Ureter (tissue), 1 donor: ENCODE data around the gene PTPN1. TPM values are rescaled to one million over a fixed set of nuclear protein-coding genes. Genes with fewer than 3 reads are reported as not detected.

Source experiments
- DNase-seq: peaks from one replicate; pipeline ENCODE4 v3.0.0-alpha.2; 2020; ENCODE audit warnings: low spot score
- total RNA-seq: library from RNA; stranded (reverse); gene quantifications from one replicate; pipeline ENCODE4 v1.2.4, GENCODE V29; 2023
- donor health status: DM: yes; HTN: yes; CAD: no.

Gene PTPN1
- total RNA-seq, 1 donor from 2014 or later = 33.6 TPM

DNA sequence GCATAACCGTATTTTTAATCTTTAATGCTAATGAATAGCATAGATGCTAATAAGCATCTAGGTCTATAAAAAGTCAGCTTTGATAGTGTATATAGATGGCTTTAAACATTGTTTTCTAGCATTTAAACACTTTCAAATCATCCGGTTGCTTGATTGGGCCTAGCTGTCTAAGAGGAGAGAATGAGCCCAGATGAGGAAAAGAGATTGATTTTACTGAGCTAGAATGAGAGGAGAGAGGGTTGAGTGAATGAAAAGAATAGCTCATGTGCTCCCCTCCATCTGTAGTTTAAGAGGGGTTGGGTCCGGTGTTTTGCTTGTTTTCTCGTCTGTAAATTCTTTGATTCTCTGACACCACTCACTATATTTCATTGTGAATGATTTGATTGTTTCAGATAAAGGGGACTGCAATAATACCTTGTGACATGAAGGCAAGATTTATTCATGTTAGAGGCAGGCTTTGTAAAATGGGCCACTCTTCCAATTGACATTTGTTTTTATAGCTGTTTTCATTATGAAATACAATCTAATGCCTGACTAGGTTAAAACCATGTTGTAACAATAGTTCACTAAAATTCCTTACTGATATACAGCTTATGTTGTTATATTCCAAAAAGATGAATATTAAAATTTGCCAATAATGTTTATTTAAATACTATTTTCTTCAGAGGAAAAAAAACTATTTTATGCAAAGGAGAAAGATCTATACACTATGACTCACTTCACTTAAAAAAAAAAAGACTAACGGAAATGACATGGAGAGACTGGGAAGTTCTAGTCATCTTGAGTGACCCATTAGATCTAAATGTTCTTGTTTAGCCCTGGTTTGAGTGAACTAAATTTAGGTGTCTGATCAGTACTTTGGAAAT is 3.2 kb downstream of the PTPN1 start:
- no peak for DNase-seq

DNA sequence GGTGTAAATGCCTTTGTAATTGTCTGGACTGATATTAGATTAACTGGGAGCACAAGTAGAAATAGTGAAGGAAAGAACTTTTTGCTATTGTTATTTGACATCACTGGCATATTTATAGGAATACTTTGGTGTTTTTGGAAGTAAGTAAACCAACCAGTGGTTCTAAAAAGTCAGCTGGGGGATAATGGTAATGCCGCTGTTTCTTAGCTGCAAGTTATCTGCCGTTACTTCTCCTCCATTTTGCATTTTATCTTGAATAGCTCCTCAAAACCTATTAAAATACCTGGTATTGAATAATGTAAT is 3.8 kb downstream of the PTPN1 start:
- no peak for DNase-seq

DNA sequence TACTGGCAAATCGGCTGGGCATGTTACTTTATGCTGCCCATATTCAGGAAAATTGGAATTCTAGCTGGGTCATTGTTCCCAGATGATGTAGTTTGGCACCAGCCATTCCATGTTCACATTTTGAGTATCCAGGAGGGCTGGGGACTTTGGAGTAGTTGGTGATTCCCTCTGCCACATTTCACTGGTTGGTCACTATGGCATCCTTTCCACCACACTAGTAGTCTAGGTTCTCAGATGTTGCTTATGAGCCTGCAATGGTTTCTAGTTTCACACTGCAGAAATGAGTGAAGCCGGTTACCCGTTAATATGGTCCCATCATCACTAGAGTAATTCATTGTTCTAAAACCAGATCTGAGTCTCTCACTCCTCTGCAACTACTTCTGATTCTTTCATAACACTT is 4.6 kb downstream of the PTPN1 start:
- DNase-seq = no peak

DNA sequence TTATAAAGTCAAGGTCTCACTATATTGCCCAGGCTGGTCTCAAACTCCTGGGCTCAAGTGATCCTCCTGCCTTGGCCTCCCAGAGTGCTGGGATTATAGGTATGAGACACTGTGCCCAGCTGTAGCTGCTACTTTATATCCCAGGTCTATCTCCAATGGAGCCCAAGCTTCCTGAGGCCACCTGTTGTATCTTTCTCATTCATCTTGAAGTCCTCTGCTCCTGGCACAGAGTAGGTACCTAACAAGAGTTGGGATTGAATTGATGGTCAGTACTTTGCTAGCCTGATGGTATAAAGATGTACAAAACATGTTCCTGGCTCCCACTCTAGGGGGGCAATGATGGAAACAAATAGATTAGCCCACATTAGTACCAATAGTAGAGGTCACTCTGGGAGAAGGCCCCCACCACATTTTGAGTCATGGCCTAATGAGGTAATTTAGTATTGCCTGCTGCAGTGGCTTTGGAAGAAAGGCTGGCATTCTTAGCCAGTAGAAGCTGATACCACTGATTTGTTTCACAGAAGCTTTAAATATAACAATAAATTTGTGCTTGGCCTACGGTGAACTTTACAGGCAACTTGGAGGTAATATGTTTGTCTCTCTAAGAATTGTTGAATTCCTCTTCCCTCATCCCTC is 5.4 kb downstream of the PTPN1 start:
- no peak for DNase-seq

DNA sequence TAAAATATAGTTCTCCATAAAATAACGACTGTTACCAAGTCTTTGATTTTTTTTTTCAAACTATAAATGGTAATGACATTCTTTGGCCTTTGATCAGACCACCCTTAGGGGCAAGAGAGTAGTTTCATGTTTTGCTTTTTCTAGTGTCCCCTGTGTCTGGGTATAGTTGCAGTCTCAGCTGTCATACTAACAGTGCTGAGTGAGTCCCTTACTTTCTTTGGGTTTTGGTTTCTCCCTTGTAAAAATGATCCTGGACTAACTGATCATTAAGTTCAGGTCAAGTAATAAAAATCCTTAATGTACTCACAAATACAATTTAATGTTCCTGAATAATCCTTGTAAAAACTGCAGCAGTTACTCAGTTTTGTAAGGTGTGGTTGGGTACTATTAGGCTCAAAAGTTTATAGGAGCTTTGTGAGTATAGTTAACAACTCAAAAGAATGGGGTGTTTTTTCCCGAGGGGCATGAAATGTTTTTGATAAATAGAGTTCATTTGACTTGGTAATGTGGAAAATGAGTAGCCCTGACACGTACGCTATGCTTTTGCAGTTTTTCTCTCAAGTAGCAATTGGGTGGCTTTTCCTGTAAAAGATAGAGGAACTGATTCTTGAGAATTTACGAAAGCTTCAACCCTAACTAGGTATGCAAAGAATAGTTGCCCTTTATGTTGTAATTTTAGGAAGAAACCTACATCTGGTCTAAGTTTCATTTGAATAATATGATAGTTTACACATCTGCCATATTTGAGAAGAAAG is 6.2 kb downstream of the PTPN1 start:
- DNase-seq = no peak

DNA sequence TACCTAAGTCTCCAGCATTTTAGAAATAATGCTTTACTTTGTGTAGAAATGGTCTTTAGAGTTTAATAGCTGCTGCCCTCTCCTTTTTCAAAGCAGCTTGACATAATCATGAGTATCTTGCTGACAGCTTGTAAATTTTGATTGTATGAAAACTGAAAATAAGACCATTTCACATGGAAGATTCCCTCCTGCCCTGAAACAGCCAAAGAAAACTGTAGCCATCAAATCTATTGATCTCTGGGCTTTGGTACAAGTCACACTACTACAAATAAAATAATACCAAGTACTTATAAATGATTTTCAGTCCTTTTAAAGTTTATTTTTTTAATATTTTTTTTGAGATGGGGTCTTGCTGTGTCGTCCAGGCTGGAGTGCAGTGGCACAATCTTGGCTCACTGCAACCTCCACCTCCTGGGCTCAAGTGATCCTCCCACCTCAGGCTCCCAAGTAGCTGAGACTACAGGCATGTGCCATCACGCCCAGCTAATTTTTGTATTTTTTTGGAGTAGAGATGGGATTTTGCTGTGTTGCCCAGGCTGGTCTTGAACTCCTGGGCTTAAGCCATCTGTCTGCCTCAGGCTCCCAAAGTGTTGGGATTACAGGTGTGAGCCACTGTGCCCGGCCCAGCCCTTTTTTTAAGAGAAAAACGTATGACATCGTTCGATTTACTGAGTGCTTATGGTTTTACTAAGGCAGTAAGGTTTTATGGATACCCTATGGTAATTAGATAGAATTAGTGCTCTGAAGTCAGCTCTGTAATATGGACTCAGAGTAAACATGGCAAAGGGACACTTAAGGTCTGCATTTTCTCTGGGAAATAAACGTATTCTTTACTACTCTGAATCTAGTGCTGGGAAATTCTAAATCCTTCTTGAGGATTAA is 7.0 kb downstream of the PTPN1 start:
- no peak for DNase-seq

DNA sequence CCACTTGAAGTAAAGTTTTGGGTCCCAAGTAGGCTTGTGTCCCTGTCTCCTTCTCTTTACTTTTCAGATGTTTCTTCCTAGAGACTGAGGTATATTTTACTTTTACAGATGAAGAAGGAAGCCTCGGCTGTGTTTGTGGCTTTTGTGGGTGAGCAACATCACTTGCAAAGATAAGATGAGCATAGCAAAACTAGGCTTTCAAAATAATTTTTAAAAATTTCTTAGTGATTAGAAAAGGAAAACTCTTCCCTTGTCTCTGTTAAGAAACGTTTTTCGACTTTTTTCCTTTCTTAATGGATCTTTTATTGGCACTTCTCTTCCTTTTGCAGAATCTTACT is 7.6 kb downstream of the PTPN1 start:
- no peak for DNase-seq

DNA sequence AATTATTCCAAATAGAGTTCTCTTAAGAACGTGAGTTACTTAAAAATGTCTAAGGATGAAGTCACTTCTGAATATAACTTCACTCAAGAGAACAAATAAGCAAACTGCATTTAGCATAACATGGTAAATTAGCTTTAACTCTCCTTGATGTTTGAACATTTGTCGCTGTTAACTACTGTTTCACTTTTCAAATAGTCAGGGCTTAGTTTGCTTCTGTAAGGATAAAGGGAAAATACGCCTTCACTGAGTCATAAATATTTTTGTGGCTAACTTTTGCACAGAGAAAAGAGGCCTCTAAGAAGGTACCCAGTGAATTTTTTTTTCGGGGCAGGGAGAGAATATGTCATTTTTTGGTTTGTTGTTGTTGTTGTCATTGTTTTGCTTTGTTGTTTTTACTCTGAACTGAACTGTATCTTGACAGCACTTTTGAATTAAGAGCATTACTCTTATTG is 8.1 kb downstream of the PTPN1 start:
- DNase-seq = no peak

DNA sequence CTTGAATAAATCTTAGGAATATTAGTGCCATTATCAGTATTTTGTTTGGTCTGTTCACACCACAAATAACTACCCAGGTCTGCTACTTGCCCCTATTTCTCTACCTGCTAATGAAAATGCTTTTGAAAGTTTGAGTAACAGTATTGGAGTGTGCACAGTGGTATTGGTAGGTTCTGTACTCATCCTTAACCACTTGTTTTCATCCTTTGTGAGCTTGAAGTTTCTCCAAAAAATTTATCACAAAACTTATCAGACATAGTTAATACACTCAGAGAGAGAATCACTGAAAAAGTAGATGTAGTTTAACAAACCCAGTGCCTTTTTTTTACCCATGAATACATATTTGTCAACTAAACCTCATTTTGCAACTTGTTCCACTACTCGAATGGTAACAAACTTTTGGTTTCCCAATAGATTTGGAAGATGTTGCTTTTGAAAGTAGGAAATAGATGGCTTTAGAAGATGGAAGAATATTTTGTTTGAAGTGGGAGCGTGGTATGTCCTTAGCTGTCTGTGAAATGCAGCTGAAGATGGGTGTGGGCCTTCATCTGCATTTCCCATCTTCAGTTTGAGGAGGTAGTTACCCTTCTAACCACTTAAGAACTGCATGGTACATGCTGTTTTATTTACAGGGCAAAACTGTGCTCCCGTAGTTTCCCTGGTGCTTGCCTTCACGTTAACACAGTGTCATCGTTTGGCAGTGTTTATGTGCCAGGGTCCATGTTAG is 9.0 kb downstream of the PTPN1 start:
- DNase-seq = no peak

DNA sequence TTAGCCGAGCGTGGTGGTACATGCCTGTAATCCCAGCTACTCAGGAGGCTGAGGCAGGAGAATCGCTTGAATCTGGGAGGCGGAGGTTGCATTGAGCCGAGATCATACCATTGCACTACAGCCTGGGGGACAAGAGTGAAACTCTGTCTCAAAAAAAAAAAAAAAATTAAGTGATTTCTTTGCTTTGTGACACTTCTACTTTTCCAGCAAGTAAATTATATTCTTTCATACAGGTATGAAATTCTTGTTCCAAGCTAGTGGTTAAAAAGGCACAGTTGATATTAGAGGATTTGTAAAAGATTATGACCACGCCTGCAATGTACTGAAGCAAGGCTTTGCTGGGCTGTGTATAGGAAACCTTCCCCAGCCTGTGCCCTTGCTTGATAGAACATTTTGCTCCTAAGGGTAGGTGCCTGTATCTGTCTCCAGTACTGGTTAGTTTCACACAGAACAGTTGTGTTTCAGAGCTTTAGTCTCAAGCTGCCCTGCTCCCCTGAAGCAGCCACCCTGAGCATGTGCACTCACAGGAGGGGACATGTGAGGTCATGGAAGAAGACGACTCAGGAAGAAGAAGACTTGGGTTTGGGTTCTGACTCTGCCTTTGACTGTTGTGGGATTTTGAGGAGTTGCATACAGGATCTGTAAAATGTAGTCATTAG is 10.2 kb downstream of the PTPN1 start:
- no peak for DNase-seq

DNA sequence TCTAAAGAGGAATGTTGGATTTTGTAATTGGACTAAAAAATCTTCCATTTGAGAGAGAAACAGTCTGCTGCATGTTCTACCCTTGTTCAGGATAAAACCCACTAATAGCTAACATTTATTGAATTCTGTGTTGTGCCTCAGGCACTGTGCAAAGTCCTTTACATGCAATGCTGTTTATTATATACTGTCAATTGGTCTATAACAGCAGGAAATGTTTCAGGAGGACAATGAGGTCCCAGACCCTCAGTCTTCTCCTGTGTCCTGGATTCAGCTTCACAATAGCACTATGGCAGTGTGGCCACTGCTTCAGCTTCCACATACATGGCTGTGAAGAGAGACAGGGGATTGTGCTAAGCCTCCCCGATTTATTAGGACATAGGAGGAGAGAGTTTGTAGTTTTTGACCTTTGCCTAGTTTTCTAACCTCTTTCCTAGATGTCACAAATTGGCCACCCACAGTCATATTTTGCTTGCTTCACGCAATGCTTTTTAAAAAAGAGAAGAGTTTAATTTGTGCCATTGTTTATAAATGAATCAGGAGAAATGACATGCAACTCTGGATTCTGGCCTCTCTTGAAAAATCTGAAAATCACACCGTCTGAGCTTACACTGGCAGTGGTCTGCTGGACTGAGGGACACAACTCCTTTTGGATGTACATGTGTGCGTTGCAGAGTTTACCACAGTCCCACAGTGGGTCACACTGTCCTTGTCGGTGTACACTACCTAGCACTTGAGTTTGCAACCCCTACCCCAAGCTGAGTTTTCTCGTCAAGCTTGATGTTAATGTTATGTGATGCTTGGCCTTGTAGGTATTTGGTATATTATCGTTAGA is 11.3 kb downstream of the PTPN1 start:
- no peak for DNase-seq

DNA sequence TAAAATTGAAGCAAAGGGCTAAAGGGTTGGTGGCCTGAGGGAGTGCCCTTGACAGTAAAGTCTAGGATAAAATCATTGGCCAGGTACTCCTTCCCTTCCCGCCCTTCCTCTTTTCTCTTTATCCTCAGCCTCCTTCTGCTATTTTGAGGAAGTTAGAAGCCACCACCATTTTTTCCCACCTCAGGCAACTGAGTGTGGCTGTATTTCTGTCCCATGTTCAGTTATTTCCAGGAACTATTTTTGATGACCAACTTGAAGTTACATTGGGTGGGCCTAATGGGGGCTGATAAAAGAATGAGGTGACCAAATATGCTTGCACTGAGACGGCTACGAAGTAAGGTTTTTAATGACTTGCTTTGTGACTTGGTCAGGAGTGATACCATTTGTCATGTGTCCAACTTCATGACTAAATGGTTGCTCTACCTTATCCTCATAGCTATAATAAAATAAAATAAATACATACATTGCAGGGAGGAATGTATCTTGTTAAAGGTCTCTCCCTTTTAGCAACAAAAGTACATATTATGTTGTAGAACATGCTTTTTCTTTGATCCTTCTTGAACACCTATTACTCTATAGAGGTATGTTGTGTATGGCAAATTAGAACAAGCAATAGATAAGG is 12.0 kb downstream of the PTPN1 start:
- no peak for DNase-seq

DNA sequence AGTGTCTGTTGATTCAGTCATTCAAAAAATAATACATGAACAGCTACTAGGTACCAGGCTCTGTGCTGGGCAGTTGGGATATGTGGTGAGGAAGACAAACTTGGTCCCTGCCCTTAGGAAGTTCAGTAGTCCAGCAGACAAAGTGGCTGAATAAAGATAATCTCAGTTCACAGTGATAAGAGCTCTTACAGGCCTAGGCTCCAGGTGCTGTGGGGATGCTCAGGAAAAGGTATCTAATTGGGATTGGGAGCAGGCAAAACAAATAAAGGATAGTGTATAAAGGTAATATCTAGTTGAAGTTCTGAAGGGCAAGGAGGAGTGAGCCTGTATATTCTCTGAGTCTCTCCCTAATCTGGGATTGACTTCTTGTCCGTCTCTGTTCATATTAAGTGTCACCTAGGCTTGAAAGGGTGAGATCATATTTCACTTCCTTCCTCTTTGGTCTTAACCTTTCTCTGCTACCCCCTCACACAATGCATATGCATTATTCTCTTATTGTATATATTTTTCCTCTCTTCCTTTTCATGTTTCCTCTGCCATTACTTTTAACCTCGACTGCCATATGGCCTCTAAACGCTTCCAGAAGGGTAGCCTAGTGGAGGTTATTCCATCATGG is 13.5 kb downstream of the PTPN1 start:
- no peak for DNase-seq

DNA sequence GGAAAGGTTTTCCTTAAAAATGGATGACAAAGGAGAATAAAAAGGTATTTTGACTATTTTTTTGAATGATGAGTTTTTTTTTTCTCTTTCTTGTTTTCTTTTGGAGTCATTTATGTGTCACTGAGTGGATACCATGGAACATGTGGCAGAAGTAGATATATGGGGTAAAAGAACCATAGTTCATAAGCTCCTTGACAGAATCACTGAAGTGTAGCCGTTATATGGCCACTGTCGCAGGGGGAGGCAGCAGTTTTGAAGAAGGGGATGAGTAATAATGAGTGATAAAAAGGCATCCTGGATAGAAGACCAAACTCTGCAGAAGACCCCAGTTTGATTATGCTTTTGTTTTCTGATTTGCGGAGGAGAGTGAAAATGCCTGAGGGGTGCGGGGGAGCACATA is 15.5 kb downstream of the PTPN1 start:
- no peak for DNase-seq

DNA sequence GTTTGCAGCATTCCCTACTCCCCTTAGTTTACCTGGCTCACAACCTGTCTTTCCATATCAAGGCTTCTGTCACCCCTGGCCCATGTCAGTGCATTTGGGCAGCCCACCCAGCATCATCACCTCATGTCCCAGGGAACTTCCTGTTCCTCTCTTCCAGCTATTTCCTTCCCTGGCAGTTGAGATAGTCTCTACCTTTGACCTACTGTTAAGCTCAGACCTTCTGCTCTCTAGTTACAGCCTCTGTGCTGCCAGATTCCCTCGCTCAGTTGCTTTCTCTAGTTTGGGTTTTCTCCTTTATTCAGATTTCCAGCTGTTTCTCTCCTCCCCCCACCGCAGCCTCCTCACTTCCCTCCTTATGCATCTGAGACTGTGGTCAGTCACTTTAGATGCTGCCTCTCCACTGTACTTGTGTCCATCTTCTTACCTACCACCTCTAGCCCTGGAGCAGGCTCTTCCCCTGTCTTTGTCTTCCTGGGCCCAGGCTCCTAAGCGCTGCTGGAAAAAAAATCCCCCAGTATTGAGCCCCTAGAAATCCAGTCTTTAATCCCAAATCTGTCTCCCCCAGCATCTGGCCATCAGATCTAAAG is 16.3 kb downstream of the PTPN1 start:
- DNase-seq = no peak

DNA sequence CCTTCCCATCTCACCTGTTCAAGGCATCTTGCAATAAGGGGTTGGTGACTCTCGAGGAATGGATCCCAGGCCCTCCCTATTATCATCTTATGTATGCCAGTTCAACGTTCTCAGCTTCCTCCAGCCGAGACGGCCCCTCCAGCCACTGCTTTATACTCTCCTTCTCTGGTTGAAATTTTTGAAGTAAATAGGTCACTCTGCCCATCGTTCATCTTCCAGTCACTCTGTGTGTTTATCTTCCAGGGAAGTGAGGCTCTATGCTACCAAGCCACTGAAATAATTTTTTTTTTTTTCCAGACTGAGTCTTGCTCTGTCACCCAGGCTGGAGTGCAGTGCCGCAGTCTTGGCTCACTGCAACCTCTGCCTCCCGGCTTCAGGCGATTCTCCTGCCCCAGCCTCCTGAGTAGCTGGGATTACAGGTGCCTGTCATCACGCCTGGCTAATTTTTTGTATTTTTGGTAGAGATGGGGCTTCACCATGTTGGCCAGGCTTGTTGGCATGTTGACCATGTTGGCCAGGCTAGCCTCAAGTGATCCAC is 17.0 kb downstream of the PTPN1 start:
- no peak for DNase-seq

DNA sequence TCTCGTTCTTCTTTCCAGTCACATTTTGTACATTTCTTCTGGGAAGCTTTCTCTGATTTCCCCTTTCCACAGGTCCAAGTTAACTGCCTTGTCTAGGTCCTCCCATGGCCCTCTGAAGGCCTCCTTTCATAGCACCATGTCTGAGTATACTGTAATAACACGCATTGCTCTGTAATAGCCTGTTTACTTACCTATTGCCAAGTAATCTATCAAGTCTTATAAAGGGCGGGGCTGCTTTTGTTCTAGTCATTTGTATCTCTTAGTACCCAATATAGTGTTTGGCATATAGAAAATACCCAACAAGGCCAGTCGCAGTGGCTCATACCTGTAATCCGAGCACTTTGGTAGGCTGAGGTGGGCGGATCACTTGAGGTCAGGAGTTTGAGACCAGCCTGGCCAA is 17.9 kb downstream of the PTPN1 start:
- no peak for DNase-seq

DNA sequence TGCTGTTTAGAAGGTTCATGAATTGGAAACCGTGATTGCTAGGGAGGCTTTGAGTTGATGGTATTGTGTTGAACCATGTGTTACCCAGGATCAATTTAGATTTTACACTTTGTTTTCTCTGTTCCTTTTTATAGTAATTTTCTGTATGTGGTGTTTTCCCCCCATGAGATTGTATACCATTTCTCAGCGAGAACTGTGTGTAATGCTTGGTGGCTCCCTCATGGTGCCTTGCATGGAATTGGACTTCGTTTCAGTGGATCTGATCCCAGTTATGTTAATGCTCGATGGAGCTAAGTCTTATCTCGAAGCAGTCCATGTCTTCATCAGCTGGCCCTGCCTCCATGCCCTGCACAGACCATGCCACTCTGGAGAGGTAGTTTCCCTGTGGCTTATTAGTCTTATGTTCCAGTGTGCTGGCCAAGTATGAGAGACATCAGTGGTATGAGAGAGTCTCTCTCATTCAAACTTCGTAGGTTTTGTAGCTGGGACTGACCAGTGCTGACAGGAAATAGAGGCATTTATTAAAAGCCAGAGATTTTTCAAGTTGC is 18.7 kb downstream of the PTPN1 start:
- DNase-seq = no peak
